ENCODE measurements around the gene HES6. TPM values are rescaled to one million over a fixed set of nuclear protein-coding genes. Genes with fewer than 3 reads are reported as not detected.

Gene HES6
- total and polyA plus RNA-seq, 2 of the 8 experiments (the other 6 are each of a cell fraction or from before 2014, with no cell fraction given) = 32.6 to 36.3 TPM

DNA sequence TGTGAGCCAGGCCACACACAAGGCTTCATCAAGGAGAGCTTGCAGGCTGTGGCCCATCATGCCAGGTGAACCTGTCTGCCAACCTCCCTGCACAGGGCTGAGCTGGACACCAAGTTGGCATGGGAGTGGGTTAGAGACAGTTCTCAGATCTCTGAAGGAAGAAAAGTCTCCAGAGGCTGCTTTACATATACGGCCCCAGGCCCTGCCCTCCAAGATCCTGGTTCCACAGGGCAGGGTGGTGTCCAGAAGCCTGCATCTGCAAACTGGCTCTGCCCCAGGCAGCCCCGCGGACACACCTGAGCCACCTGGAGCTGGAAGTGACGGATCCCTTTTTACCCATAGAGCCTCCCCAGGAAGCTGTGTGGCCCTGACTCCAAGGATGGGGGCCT, 24.2 kb upstream of the HES6 start (continued):
- TF ChIP-seq, protein P1, sequence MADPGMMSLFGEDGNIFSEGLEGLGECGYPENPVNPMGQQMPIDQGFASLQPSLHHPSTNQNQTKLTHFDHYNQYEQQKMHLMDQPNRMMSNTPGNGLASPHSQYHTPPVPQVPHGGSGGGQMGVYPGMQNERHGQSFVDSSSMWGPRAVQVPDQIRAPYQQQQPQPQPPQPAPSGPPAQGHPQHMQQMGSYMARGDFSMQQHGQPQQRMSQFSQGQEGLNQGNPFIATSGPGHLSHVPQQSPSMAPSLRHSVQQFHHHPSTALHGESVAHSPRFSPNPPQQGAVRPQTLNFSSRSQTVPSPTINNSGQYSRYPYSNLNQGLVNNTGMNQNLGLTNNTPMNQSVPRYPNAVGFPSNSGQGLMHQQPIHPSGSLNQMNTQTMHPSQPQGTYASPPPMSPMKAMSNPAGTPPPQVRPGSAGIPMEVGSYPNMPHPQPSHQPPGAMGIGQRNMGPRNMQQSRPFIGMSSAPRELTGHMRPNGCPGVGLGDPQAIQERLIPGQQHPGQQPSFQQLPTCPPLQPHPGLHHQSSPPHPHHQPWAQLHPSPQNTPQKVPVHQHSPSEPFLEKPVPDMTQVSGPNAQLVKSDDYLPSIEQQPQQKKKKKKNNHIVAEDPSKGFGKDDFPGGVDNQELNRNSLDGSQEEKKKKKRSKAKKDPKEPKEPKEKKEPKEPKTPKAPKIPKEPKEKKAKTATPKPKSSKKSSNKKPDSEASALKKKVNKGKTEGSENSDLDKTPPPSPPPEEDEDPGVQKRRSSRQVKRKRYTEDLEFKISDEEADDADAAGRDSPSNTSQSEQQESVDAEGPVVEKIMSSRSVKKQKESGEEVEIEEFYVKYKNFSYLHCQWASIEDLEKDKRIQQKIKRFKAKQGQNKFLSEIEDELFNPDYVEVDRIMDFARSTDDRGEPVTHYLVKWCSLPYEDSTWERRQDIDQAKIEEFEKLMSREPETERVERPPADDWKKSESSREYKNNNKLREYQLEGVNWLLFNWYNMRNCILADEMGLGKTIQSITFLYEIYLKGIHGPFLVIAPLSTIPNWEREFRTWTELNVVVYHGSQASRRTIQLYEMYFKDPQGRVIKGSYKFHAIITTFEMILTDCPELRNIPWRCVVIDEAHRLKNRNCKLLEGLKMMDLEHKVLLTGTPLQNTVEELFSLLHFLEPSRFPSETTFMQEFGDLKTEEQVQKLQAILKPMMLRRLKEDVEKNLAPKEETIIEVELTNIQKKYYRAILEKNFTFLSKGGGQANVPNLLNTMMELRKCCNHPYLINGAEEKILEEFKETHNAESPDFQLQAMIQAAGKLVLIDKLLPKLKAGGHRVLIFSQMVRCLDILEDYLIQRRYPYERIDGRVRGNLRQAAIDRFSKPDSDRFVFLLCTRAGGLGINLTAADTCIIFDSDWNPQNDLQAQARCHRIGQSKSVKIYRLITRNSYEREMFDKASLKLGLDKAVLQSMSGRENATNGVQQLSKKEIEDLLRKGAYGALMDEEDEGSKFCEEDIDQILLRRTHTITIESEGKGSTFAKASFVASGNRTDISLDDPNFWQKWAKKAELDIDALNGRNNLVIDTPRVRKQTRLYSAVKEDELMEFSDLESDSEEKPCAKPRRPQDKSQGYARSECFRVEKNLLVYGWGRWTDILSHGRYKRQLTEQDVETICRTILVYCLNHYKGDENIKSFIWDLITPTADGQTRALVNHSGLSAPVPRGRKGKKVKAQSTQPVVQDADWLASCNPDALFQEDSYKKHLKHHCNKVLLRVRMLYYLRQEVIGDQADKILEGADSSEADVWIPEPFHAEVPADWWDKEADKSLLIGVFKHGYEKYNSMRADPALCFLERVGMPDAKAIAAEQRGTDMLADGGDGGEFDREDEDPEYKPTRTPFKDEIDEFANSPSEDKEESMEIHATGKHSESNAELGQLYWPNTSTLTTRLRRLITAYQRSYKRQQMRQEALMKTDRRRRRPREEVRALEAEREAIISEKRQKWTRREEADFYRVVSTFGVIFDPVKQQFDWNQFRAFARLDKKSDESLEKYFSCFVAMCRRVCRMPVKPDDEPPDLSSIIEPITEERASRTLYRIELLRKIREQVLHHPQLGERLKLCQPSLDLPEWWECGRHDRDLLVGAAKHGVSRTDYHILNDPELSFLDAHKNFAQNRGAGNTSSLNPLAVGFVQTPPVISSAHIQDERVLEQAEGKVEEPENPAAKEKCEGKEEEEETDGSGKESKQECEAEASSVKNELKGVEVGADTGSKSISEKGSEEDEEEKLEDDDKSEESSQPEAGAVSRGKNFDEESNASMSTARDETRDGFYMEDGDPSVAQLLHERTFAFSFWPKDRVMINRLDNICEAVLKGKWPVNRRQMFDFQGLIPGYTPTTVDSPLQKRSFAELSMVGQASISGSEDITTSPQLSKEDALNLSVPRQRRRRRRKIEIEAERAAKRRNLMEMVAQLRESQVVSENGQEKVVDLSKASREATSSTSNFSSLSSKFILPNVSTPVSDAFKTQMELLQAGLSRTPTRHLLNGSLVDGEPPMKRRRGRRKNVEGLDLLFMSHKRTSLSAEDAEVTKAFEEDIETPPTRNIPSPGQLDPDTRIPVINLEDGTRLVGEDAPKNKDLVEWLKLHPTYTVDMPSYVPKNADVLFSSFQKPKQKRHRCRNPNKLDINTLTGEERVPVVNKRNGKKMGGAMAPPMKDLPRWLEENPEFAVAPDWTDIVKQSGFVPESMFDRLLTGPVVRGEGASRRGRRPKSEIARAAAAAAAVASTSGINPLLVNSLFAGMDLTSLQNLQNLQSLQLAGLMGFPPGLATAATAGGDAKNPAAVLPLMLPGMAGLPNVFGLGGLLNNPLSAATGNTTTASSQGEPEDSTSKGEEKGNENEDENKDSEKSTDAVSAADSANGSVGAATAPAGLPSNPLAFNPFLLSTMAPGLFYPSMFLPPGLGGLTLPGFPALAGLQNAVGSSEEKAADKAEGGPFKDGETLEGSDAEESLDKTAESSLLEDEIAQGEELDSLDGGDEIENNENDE (IDR thresholded peaks at IDR 0.05; ENCODE audit: insufficient replicate concordance, low read length) = no peak
- TF ChIP-seq TBP (IDR thresholded peaks at IDR 0.05; ENCODE audit: low read depth, low read length) (no peak), ZNF274 (IDR thresholded peaks at IDR 0.05; ENCODE audit: borderline replicate concordance, extremely low read depth, low read length) (no peak), CTBP2 (IDR thresholded peaks at IDR 0.05; ENCODE audit: borderline replicate concordance, insufficient read depth, insufficient read length, low read length) (no peak)
